Measurements from ENCODE around the gene S100A2. TPM values are rescaled to one million over a fixed set of nuclear protein-coding genes. Genes with fewer than 3 reads are reported as not detected.
"Not testable (repeated sequence)": the region's sequence is repeated elsewhere in the genome, so short reads cannot be mapped to it uniquely, and the experiment has no call there.

Gene S100A2
- total and polyA plus RNA-seq, 4 experiments from 2014 or later = 0.87 to 1.7 (median 1.0) TPM; not detected in 1

DNA sequence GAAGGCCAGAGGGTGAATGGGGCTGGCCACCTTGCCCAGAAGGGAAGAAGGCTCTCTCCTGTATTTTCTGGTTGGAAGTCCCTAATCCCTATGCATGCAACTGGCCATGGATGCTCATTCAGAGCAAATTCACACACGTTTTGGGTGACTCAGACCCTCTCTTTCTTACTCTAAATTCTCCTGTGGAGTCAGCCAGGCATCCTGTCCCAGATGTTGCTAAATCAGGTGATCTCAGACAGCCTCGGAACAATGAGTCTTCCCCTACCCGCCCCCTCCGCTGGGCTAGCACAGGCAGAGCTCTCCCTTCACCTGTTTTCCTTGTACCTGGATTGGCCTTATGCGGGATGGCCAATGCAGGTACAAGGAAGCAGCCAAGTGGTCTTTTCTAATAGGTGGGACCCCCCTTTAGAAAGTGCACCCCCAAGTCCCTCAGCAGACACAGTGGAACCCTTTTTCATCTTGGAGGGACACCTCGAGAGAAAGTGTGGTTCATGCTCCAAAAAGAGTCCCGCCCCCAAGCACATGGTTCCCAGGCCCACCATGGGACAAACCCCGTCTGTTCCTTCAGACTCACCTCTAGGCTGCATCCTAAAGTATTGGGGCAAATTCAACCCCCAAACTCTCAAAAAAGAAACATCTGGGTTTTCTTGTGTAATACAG lies 38.5 kb downstream of the S100A2 start:
- no peak for DNase-seq
- CTCF ChIA-PET (ENCODE audit: partially characterized antibody) = interaction anchor here (1.4 to 2.4 kb wide), 4 partner anchors 16 to 41 kb away, joined by 3 to 13 read pairs (median 5); no protein-coding TSS in a partner anchor

DNA sequence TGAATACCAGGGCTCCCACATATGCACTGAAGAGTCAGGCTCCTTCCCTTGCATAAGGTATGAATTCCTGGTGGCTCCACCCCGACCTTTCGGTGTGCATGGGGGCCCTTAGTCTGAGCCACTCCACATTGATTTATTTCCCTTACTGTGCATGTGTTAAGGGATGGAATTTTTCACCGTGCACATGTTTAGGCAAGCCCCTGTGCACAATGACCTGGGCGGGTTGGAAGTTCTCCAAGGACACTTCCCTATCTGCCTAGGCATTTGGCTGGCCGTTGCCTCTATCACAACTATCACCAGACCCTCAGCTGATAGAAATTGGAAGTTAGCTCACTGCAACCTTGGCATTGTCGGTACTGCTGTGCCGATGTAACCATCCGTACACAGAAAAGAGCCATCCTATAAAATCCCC lies 39.5 kb downstream of the S100A2 start:
- peaks cover 7% of the 10 kb centered on the region for H3K4me1 ChIP-seq (ENCODE audit: insufficient read depth, low read length)
- Mint-ChIP-seq H3K27ac (peak overlapping the region in 1 of 7 donors; percentile 60), H3K27me3 (no peaks in the 10 kb centered on the region), H3K9me3 (no peaks in the 10 kb centered on the region), H3K4me3 (no peak overlapping the region), H3K4me1 (peaks cover 4 to 14% (median 10%) of the 10 kb centered on the region in 4 donors), H3K36me3 (no peaks in the 10 kb centered on the region)
- no peak overlapping the region for H3K4me3 ChIP-seq (ENCODE audit: low read length in 2 of 2)
- DNase-seq = no peak
- no peaks in the 10 kb centered on the region for H3K36me3 ChIP-seq (ENCODE audit: insufficient read depth, low read length)
- ChIA-PET CTCF (ENCODE audit: partially characterized antibody) (interaction anchor here (1.0 to 2.4 kb wide), 6 partner anchors 9 to 51 kb away, joined by 3 to 13 read pairs (median 5); no protein-coding TSS in a partner anchor), POLR2A (ENCODE audit: partially characterized antibody) (interaction anchor here (2.1 to 4.4 kb wide), 2 partner anchors 9 to 18 kb away, joined by 8 to 27 read pairs; partner anchors contain the start of genes S100A4 and S100A6)
- intact Hi-C loops (cut with micrococcal nuclease) = no loop called here
- no peaks in the 10 kb centered on the region for H3K9me3 ChIP-seq (ENCODE audit: control insufficient read depth in 1 of 2, low read length in 2 of 2)
- H3K27me3 ChIP-seq (ENCODE audit: insufficient read depth, low read length) = no peaks in the 10 kb centered on the region
- H3K27ac ChIP-seq (ENCODE audit: low read depth, low read length) = no peak overlapping the region

More for the DNA sequence above, 38.5 kb downstream of the S100A2 start:
- Histone ChIP-seq H3K4me3 (ENCODE audit: low read length in 2 of 2) (no peak overlapping the region), H3K36me3 (ENCODE audit: insufficient read depth, low read length) (no peaks in the 10 kb centered on the region), H3K4me1 (ENCODE audit: insufficient read depth, low read length) (peaks cover 17% of the 10 kb centered on the region), H3K9me3 (ENCODE audit: control insufficient read depth in 1 of 2, low read length in 2 of 2) (no peaks in the 10 kb centered on the region), H3K27me3 (ENCODE audit: insufficient read depth, low read length) (no peaks in the 10 kb centered on the region), H3K27ac (ENCODE audit: low read depth, low read length) (no peak overlapping the region)
- H3K9me3 Mint-ChIP-seq = no peaks in the 10 kb centered on the region
- H3K36me3 Mint-ChIP-seq = peaks cover 0 to 2% of the 10 kb centered on the region in 2 donors
- no peak overlapping the region for H3K4me3 Mint-ChIP-seq
- no peaks in the 10 kb centered on the region for H3K27me3 Mint-ChIP-seq
- intact Hi-C loops (cut with micrococcal nuclease) = no loop called here
- peak overlapping the region in 2 of 7 donors; percentile 48 to 60 for H3K27ac Mint-ChIP-seq
- H3K4me1 Mint-ChIP-seq = peaks cover 9 to 24% (median 18%) of the 10 kb centered on the region in 4 donors
- POLR2A ChIA-PET (ENCODE audit: partially characterized antibody) = interaction anchor here (2.1 to 4.4 kb wide), 2 partner anchors 8 to 17 kb away, joined by 8 to 27 read pairs; partner anchors contain the start of genes S100A4 and S100A6

DNA sequence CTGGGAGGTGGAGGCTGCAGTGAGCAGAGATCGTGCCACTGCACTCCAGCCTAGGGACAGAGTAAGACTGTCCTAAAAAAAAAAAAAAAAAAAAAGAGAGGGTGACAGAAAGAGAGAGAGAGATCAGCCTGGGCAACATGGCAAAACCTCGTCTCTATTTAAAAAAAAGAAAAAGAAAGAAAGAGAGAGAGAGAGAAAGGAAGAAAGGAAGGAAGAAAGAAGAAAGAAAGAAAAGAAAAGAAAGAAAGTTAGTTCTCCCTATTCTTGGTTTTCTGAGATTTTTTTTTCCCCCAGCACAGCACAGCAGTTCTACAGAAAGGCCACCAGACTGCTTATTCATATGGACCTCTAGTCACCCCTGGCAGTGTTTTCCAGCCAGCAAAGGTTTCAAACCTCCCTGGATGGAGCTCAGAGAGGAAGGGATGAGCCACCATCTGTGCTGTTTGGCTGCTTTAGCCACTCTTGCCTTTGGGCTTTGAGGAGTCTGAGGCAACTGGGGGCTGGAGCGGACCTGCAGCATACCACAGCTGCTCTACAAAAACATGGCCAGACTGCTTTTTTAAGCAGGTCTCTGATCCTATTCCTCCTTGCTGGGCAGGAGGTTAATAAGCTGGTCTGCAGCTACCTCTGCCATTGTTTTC lies 40.4 kb downstream of the S100A2 start:
- Mint-ChIP-seq H3K27me3 (no peaks in the 10 kb centered on the region), H3K4me3 (no peak overlapping the region), H3K4me1 (peaks cover 4 to 10% (median 7%) of the 10 kb centered on the region in 4 donors), H3K27ac (peak overlapping the region in 1 of 7 donors; percentile 17), H3K36me3 (no peaks in the 10 kb centered on the region), H3K9me3 (no peaks in the 10 kb centered on the region)
- intact Hi-C loops (cut with micrococcal nuclease) = no loop called here
- ChIA-PET CTCF (ENCODE audit: partially characterized antibody) (interaction anchor here (0.7 to 2.4 kb wide), 11 partner anchors 8 to 52 kb away, joined by 3 to 13 read pairs (median 4); no protein-coding TSS in a partner anchor), POLR2A (ENCODE audit: partially characterized antibody) (interaction anchor here (1.1 to 4.4 kb wide), 4 partner anchors 10 to 19 kb away, joined by 3 to 27 read pairs (median 6); partner anchors contain the start of genes S100A4, S100A5 and S100A6)
- Histone ChIP-seq H3K9me3 (ENCODE audit: control insufficient read depth in 1 of 2, low read length in 2 of 2) (no peaks in the 10 kb centered on the region), H3K27me3 (ENCODE audit: insufficient read depth, low read length) (no peaks in the 10 kb centered on the region), H3K4me3 (ENCODE audit: low read length in 2 of 2) (no peak overlapping the region), H3K36me3 (ENCODE audit: insufficient read depth, low read length) (no peaks in the 10 kb centered on the region), H3K4me1 (ENCODE audit: insufficient read depth, low read length) (no peaks in the 10 kb centered on the region), H3K27ac (ENCODE audit: low read depth, low read length) (no peak overlapping the region)
- DNase-seq = no peak

DNA sequence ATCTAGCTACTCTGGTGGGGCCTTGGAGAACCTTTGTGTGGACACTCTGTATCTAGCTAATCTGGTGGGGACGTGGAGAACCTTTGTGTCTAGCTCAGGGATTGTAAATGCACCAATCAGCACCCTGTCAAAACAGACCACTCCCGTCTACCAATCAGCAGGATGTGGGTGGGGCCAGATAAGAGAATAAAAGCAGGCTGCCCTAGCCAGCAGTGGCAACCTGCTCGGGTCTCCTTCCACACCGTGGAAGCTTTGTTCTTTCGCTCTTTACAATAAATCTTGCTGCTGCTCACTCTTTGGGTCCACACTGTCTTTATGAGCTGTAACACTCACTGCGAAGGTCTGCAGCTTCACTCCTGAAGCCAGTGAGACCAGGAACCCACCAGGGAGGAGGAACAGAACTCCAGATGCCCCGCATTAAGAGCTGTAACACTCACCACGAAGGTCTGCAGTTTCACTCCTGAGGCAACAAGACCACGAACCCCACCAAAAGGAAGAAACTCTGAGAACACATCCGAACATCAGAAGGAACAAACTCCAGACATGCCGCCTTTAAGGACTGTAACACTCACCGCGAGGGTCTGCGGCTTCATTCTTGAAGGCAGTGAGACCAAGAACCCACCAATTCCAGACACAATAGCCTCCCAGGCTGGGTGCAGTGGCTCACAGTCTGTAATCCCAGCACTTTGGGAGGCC lies 43.1 kb downstream of the S100A2 start:
- H3K27ac ChIP-seq (ENCODE audit: low read depth, low read length); H3K4me3 Mint-ChIP-seq; DNase-seq; H3K4me3 ChIP-seq (ENCODE audit: low read length in 2 of 2); H3K9me3 ChIP-seq (ENCODE audit: control insufficient read depth in 1 of 2, low read length in 2 of 2); H3K36me3 ChIP-seq (ENCODE audit: insufficient read depth, low read length); H3K27me3 ChIP-seq (ENCODE audit: insufficient read depth, low read length); H3K27me3 Mint-ChIP-seq; intact Hi-C loops (cut with micrococcal nuclease); H3K9me3 Mint-ChIP-seq; H3K4me1 ChIP-seq (ENCODE audit: insufficient read depth, low read length); H3K4me1 Mint-ChIP-seq; H3K36me3 Mint-ChIP-seq: not testable (repeated sequence)
- H3K27ac Mint-ChIP-seq = peak overlapping the region in 1 of 7 donors; percentile 81
- POLR2A ChIA-PET (ENCODE audit: partially characterized antibody) = interaction anchor here (0.8 to 4.4 kb wide), 3 partner anchors 10 to 22 kb away, joined by 3 to 27 read pairs (median 4); partner anchors contain the start of gene S100A6
- CTCF ChIA-PET (ENCODE audit: partially characterized antibody) = interaction anchor here (1.1 to 4.4 kb wide), 5 partner anchors 10 to 50 kb away, joined by 3 to 38 read pairs (median 4); no protein-coding TSS in a partner anchor

DNA sequence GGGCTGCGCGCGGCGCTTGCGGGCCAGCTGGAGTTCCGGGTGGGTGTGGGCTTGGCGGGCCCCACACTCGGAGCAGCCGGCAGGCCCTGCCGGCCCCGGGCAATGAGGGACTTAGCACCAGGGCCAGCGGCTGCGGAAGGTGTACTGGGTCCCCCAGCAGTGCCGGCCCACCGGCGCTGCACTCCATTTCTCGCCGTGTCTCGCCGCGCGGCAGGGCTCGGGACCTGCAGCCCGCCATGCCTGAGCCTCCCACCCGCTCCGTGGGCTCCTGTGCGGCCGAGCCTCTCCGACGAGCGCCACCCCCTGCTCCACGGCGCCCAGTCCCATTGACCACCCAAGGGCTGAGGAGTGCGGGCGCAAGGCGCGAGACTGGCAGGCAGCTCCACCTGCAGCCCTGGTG lies 43.8 kb downstream of the S100A2 start:
- H3K9me3 Mint-ChIP-seq; H3K4me1 ChIP-seq (ENCODE audit: insufficient read depth, low read length); H3K27me3 Mint-ChIP-seq; H3K9me3 ChIP-seq (ENCODE audit: control insufficient read depth in 1 of 2, low read length in 2 of 2); H3K27ac ChIP-seq (ENCODE audit: low read depth, low read length); H3K4me1 Mint-ChIP-seq; H3K4me3 ChIP-seq (ENCODE audit: low read length in 2 of 2); H3K36me3 ChIP-seq (ENCODE audit: insufficient read depth, low read length); intact Hi-C loops (cut with micrococcal nuclease); DNase-seq; H3K27ac Mint-ChIP-seq; H3K27me3 ChIP-seq (ENCODE audit: insufficient read depth, low read length); H3K4me3 Mint-ChIP-seq; H3K36me3 Mint-ChIP-seq: not testable (repeated sequence)
- ChIA-PET CTCF (ENCODE audit: partially characterized antibody) (interaction anchor here (1.1 to 4.4 kb wide), 5 partner anchors 11 to 50 kb away, joined by 3 to 38 read pairs (median 4); no protein-coding TSS in a partner anchor), POLR2A (ENCODE audit: partially characterized antibody) (interaction anchor here (1.5 to 2.8 kb wide), 3 partner anchors 14 to 23 kb away, joined by 4 to 13 read pairs (median 6); partner anchors contain the start of gene S100A6)

DNA sequence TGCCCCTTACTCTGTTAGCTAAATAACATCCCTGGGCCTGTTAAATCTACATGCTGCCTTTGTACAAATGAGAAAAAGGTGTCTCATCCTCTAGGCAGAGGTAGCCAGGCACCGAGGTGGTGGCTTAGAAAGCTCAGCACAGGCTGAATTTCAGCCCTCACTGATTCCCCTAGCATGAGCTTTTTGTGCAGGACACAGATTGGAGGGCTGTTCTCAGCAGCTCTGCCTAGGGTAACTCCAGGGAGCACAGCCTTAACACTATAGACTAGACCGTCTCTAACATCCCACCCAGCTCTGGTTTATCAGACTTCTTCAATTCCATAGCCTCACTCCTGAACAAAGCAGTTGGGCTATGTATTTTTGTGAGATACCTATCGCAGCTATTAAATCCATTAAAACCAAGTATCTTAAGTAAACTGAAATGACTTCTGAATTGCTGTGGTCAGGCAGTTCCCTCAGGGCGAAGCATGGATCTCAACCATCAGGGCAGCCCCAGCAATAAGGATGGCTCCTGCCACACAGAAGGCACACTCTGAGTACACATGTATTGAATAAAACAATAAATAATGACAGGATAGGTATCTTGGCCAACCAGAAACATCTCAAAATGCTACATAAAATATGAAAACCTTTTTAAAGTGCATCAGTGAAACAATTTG lies 44.7 kb downstream of the S100A2 start:
- Mint-ChIP-seq H3K36me3 (no peaks in the 10 kb centered on the region), H3K27me3 (no peaks in the 10 kb centered on the region), H3K4me3 (no peak overlapping the region), H3K4me1 (peaks cover 4 to 5% (median 4%) of the 10 kb centered on the region in 4 donors), H3K9me3 (no peaks in the 10 kb centered on the region), H3K27ac (no peak overlapping the region)
- no peak for DNase-seq
- Histone ChIP-seq H3K27ac (ENCODE audit: low read depth, low read length) (no peak overlapping the region), H3K36me3 (ENCODE audit: insufficient read depth, low read length) (no peaks in the 10 kb centered on the region), H3K27me3 (ENCODE audit: insufficient read depth, low read length) (no peaks in the 10 kb centered on the region), H3K4me1 (ENCODE audit: insufficient read depth, low read length) (peaks cover 3% of the 10 kb centered on the region), H3K4me3 (ENCODE audit: low read length in 2 of 2) (no peak overlapping the region), H3K9me3 (ENCODE audit: control insufficient read depth in 1 of 2, low read length in 2 of 2) (no peaks in the 10 kb centered on the region)
- ChIA-PET POLR2A (ENCODE audit: partially characterized antibody) (interaction anchor here (0.8 to 2.8 kb wide), 6 partner anchors 10 to 113 kb away, joined by 3 to 13 read pairs (median 4); partner anchors contain the start of genes CHTOP and S100A6), CTCF (ENCODE audit: partially characterized antibody) (interaction anchor here (0.9 to 4.4 kb wide), 9 partner anchors 11 to 166 kb away, joined by 3 to 38 read pairs (median 3); no protein-coding TSS in a partner anchor)
- intact Hi-C loops (cut with micrococcal nuclease) = no loop called here
